Activated CD4-positive, alpha-beta T cell treated with anti-CD3 and anti-CD28 coated beads, Interleukin-2, amount 50 U/mL, for 16 hours (primary cell): ENCODE results near the gene ARL8A.
"Not testable (repeated sequence)": the region's sequence is repeated elsewhere in the genome, so short reads cannot be mapped to it uniquely, and the experiment has no call there.

ENCODE experiments used
- DNase-seq: peaks from one replicate; pipeline ENCODE4 v3.0.0-alpha.2; 2020

ARL8A gene

GRCh38 chr1:202133496-202133895 is 11.0 kb downstream of the ARL8A start:
- DNase-seq = no peak

GRCh38 chr1:202133001-202133400 is 11.5 kb downstream of the ARL8A start:
- DNase-seq = no peak

GRCh38 chr1:202131956-202132821 is 12.3 kb downstream of the ARL8A start:
- no peak for DNase-seq

GRCh38 chr1:202130816-202131522 is 13.6 kb downstream of the ARL8A start:
- no peak for DNase-seq

- no peak for DNase-seq
These were observed 14.2 kb downstream of the ARL8A start for GRCh38 chr1:202130297-202130721.

- no peak for DNase-seq
These were observed 14.9 kb downstream of the ARL8A start for GRCh38 chr1:202129453-202130296.

GRCh38 chr1:202127836-202128622 is 16.5 kb downstream of the ARL8A start:
- DNase-seq = no peak

GRCh38 chr1:202127061-202127460 is 17.5 kb downstream of the ARL8A start:
- no peak for DNase-seq

- no peak for DNase-seq
These were observed 18.1 kb downstream of the ARL8A start for GRCh38 chr1:202126426-202126825.

GRCh38 chr1:202125611-202126010 is 18.9 kb downstream of the ARL8A start:
- DNase-seq = no peak

GRCh38 chr1:202124142-202124541 is 20.4 kb downstream of the ARL8A start:
- DNase-seq = no peak

- DNase-seq = no peak
These were observed 21.2 kb downstream of the ARL8A start for GRCh38 chr1:202123336-202123813.

- no peak for DNase-seq
These were observed 21.8 kb downstream of the ARL8A start, which contains the start of gene GPR37L1 for GRCh38 chr1:202122639-202123335. Gene GPR37L1, plus strand, starts transcription at chr1:202122917. Its CDS starts 47 bp downstream, at chr1:202122964.

GRCh38 chr1:202121006-202121405 is 23.5 kb downstream of the ARL8A start:
- DNase-seq = no peak

- DNase-seq = no peak
These were observed 26.6 kb downstream of the ARL8A start for GRCh38 chr1:202117898-202118371.

GRCh38 chr1:202116287-202116686 is 28.2 kb downstream of the ARL8A start:
- no peak for DNase-seq

- DNase-seq = no peak
These were observed 30.7 kb downstream of the ARL8A start for GRCh38 chr1:202113690-202114300.

GRCh38 chr1:202112859-202113689 is 31.5 kb downstream of the ARL8A start:
- DNase-seq = no peak

GRCh38 chr1:202111589-202111988 is 32.9 kb downstream of the ARL8A start:
- DNase-seq = not testable (repeated sequence)

- DNase-seq = no peak
These were observed 33.6 kb downstream of the ARL8A start for GRCh38 chr1:202110977-202111376.
